KMS-11 (cell line): ENCODE data around the gene ZNF593OS.

Experiments used
- H2AFZ ChIP-seq: fragments of 200-600 bp; sonication (generic); 2 replicates; pipeline ENCODE4 v1.6.1; 2016; ENCODE audit warnings: antibody characterized with exemption, mixed run types, low read depth
- H3K27ac ChIP-seq: fragments of 200-600 bp; sonication (generic); 2 replicates; pipeline ENCODE4 v1.6.1; 2016; ENCODE audit warnings: mild to moderate bottlenecking, mixed run types
- H3K27me3 ChIP-seq: fragments of 200-600 bp; sonication (generic); 2 replicates; pipeline ENCODE4 v1.6.1; 2017; ENCODE audit warnings: mild to moderate bottlenecking, low read depth, mixed run types, moderate library complexity; ENCODE audit not compliant: insufficient read depth
- H3K36me3 ChIP-seq: fragments of 200-600 bp; sonication (generic); 2 replicates; pipeline ENCODE4 v1.6.1; 2017; ENCODE audit warnings: mild to moderate bottlenecking, mixed run types; ENCODE audit not compliant: insufficient read depth
- H3K4me1 ChIP-seq: fragments of 200-600 bp; sonication (generic); 2 replicates; pipeline ENCODE4 v1.6.1; 2016; ENCODE audit warnings: mild to moderate bottlenecking, low read depth, mixed run types; ENCODE audit not compliant: poor library complexity, severe bottlenecking
- H3K4me2 ChIP-seq: fragments of 200-600 bp; sonication (generic); 2 replicates; pipeline ENCODE4 v1.7.0; 2016; ENCODE audit warnings: mild to moderate bottlenecking, mixed run types
- H3K4me3 ChIP-seq: fragments of 200-600 bp; sonication (generic); IDR thresholded peaks from 2 replicates; pipeline ENCODE4 v1.6.1; 2017; ENCODE audit warnings: low read depth, low read length, mixed read lengths; ENCODE audit not compliant: insufficient read depth
- H3K79me2 ChIP-seq: fragments of 200-600 bp; sonication (generic); 2 replicates; pipeline ENCODE4 v1.6.1; 2016; ENCODE audit warnings: low read depth, mixed run types; ENCODE audit not compliant: insufficient read depth
- H3K9ac ChIP-seq: fragments of 200-600 bp; sonication (generic); 2 replicates; pipeline ENCODE4 v1.6.1; 2016; ENCODE audit warnings: mild to moderate bottlenecking, mixed run types
- H4K20me1 ChIP-seq: fragments of 200-600 bp; sonication (generic); 2 replicates; pipeline ENCODE4 v1.6.1; 2016; ENCODE audit warnings: mild to moderate bottlenecking, mixed run types; ENCODE audit not compliant: insufficient read depth
- CTCF ChIP-seq: fragments of 200-600 bp; sonication (generic); conservative IDR thresholded peaks from 2 replicates; pipeline ENCODE4 v1.6.1; 2017; ENCODE audit warnings: low read depth, mild to moderate bottlenecking, antibody characterized with exemption, low read length, moderate library complexity, mixed read lengths

ZNF593OS gene

GRCh38 chr1:26203642-26204318, 32.1 kb upstream of the ZNF593OS start:
- no peak overlapping the region for H2AFZ ChIP-seq
- H3K27ac ChIP-seq: no peak overlapping the region
- no peak overlapping the region for H3K4me2 ChIP-seq

GRCh38 chr1:26200413-26200812, 28.8 kb upstream of the ZNF593OS start:
- no peak overlapping the region for H3K27ac ChIP-seq
- no peaks in the 10 kb centered on the region for H3K36me3 ChIP-seq
- no peak overlapping the region for H2AFZ ChIP-seq
- TF ChIP-seq CTCF: no peak
- no peak overlapping the region for H3K9ac ChIP-seq
- H3K27me3 ChIP-seq: no peaks in the 10 kb centered on the region; the same call in 1 of the 2 replicates
- no peaks in the 10 kb centered on the region for H4K20me1 ChIP-seq
- no peaks in the 10 kb centered on the region for H3K79me2 ChIP-seq
- no peak overlapping the region for H3K4me2 ChIP-seq
- H3K4me1 ChIP-seq: no peaks in the 10 kb centered on the region
- H3K4me3 ChIP-seq: no peak overlapping the region

More at GRCh38 chr1:26203642-26204318, 32.1 kb upstream of the ZNF593OS start:
- Histone ChIP-seq H3K27me3 (no peaks in the 10 kb centered on the region; the same call in 1 of the 2 replicates), H3K79me2 (no peaks in the 10 kb centered on the region), H4K20me1 (no peaks in the 10 kb centered on the region), H3K9ac (no peak overlapping the region), H3K4me3 (no peak overlapping the region), H3K4me1 (no peaks in the 10 kb centered on the region), H3K36me3 (no peaks in the 10 kb centered on the region)
- no peak for TF ChIP-seq CTCF

DNA sequence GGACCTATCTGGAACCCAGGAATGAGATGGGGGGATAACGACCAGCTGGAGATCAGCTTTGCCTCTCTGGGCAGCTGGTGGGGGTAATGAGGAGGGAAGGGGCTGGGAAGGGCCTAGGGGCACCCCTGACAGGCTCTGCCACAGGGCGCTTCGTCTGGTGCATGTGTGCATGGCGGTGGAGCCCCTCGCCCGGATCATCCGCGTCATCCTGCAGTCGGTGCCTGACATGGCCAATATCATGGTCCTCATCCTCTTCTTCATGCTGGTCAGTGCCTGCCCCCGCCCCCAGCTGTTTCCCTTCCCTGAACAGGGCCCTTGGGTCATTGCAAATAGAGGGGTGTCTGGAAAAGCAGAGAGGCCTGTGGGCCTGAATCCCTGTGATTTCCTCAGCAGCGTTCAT, 26.2 kb upstream of the ZNF593OS start:
- H2AFZ ChIP-seq: no peak overlapping the region
- no peaks in the 10 kb centered on the region for H3K79me2 ChIP-seq
- H3K27ac ChIP-seq: no peak overlapping the region
- no peaks in the 10 kb centered on the region; the same call in 1 of the 2 replicates for H3K27me3 ChIP-seq
- no peaks in the 10 kb centered on the region for H4K20me1 ChIP-seq
- H3K4me1 ChIP-seq: no peaks in the 10 kb centered on the region
- H3K9ac ChIP-seq: no peak overlapping the region
- TF ChIP-seq CTCF: no peak
- H3K36me3 ChIP-seq: no peaks in the 10 kb centered on the region
- no peak overlapping the region for H3K4me3 ChIP-seq
- H3K4me2 ChIP-seq: no peak overlapping the region

- no peaks in the 10 kb centered on the region for H4K20me1 ChIP-seq
- H3K27me3 ChIP-seq: no peaks in the 10 kb centered on the region
- no peaks in the 10 kb centered on the region for H3K36me3 ChIP-seq
- TF ChIP-seq CTCF: no peak
- H3K4me3 ChIP-seq: no peak overlapping the region
- no peak overlapping the region for H3K27ac ChIP-seq
- no peaks in the 10 kb centered on the region for H3K79me2 ChIP-seq
- H3K9ac ChIP-seq: no peak overlapping the region
- H2AFZ ChIP-seq: no peak overlapping the region
- H3K4me1 ChIP-seq: no peaks in the 10 kb centered on the region
- H3K4me2 ChIP-seq: no peak overlapping the region
Observed at GRCh38 chr1:26197301-26197700, 25.7 kb upstream of the ZNF593OS start.
